Endothelial cell of umbilical vein (primary cell): Measurements from ENCODE around the gene ACIN1. TPM values are rescaled to one million over a fixed set of nuclear protein-coding genes. Genes with fewer than 3 reads are reported as not detected.
A peak's percentile ranks its signal among the peaks of the same experiment; 100 is the strongest.

Source experiments
- BruUV-seq: library from RNA; stranded (reverse); fragments of 400-500 nt; replicated peaks from 2 replicates; lab custom pipeline; 2021; lab: Mats Ljungman, UMichigan
- CTCF ChIA-PET: fragments of 300-600, 350-600 bp; sonication (Branson Sonifier 250); formaldehyde crosslinking; loops from one replicate; lab custom pipeline; 2021; ENCODE audit warnings: antibody characterized with exemption, inconsistent platforms; lab: Charles Lee
- POLR2A ChIA-PET: fragments of 300-600, 350-600 bp; sonication (Branson Sonifier 250); formaldehyde crosslinking; loops from one replicate; lab custom pipeline; 2021; ENCODE audit warnings: antibody characterized with exemption, inconsistent platforms; lab: Charles Lee
- DNase-seq: peaks from one replicate; pipeline ENCODE4 v3.0.0-alpha.2; 2011; ENCODE audit warnings: low read depth, low spot score
- FAIRE-seq: peaks from 2 replicates; lab custom pipeline; 2011; peaks lifted over from hg19 to GRCh38; lab: Jason Lieb, UNC
- H2AFZ ChIP-seq: 2 replicates; pipeline ENCODE4 v1.6.0; 2012; ENCODE audit warnings: low read depth, low read length, control low read depth, inconsistent platforms
- H3K27ac ChIP-seq: 2 replicates; pipeline ENCODE4 v1.5.1; 2011; ENCODE audit warnings: low read depth, mild to moderate bottlenecking, control low read depth, low read length, moderate library complexity; ENCODE audit not compliant: insufficient read depth
- H3K27me3 ChIP-seq, 2 experiments: 2 replicates each; pipeline versions ENCODE4 v1.6.0 to v1.6.1; 2011; ENCODE audit warnings: low read length in 2 of 2, mixed read lengths in 1 of 2; ENCODE audit not compliant: control insufficient read depth in 2 of 2, insufficient read depth in 2 of 2
- H3K36me3 ChIP-seq, 2 experiments: 2 replicates in 1 of 2; 3 replicates in 1 of 2; pipeline ENCODE4 v1.5.1; 2011; ENCODE audit warnings: low read length in 2 of 2, mild to moderate bottlenecking in 1 of 2, moderate library complexity in 1 of 2; ENCODE audit not compliant: control insufficient read depth in 2 of 2, insufficient read depth in 2 of 2; ENCODE audit errors: extremely low read depth in 1 of 2
- H3K4me1 ChIP-seq: 3 replicates; pipeline ENCODE4 v1.5.1; 2011; ENCODE audit warnings: mild to moderate bottlenecking, low read length; ENCODE audit not compliant: control insufficient read depth, insufficient read depth; ENCODE audit errors: extremely low read depth
- H3K4me2 ChIP-seq: 2 replicates; pipeline ENCODE4 v1.6.1; 2011; ENCODE audit warnings: low read length, control low read depth, mixed read lengths; ENCODE audit not compliant: insufficient read depth
- H3K4me3 ChIP-seq, 3 experiments: fragments of 200-600 bp in 1 of 3; sonication (generic), shearing (Covaris generic) in 1 of 3; replicated peaks in 1 of 3; 2 replicates each; pipeline ENCODE4 v1.5.1; 2011 to 2016; ENCODE audit warnings: control low read depth in 3 of 3, low read length in 3 of 3, mild to moderate bottlenecking in 2 of 3, inconsistent platforms in 1 of 3, low read depth in 1 of 3, moderate library complexity in 1 of 3; ENCODE audit not compliant: insufficient read depth in 1 of 3
- H3K79me2 ChIP-seq: 2 replicates; pipeline ENCODE4 v1.6.0; 2012; ENCODE audit warnings: low read length, inconsistent platforms; ENCODE audit not compliant: control insufficient read depth, insufficient read depth
- H3K9ac ChIP-seq: replicated peaks from 2 replicates; pipeline ENCODE3; 2011; ENCODE audit warnings: low read length, control low read depth; ENCODE audit not compliant: insufficient read depth; ENCODE audit errors: extremely low read depth
- H3K9me1 ChIP-seq: replicated peaks from 3 replicates; pipeline ENCODE4 v1.6.0; 2011; ENCODE audit warnings: mild to moderate bottlenecking, low read length; ENCODE audit not compliant: control insufficient read depth, insufficient read depth; ENCODE audit errors: extremely low read depth
- H3K9me3 ChIP-seq: replicated peaks from 2 replicates; pipeline ENCODE4 v1.5.1; 2012; ENCODE audit warnings: low read length, inconsistent platforms; ENCODE audit not compliant: control insufficient read depth, insufficient read depth
- H4K20me1 ChIP-seq: replicated peaks from 2 replicates; pipeline ENCODE3; 2011; ENCODE audit warnings: mild to moderate bottlenecking, low read length; ENCODE audit not compliant: control insufficient read depth, insufficient read depth; ENCODE audit errors: extremely low read depth
- EZH2 ChIP-seq: IDR thresholded peaks from 2 replicates; pipeline ENCODE4 v1.6.1; 2012; ENCODE audit warnings: borderline replicate concordance, low read depth, mild to moderate bottlenecking, moderate library complexity, low read length, inconsistent platforms; ENCODE audit not compliant: severe bottlenecking
- FOS ChIP-seq: IDR thresholded peaks from 2 replicates; pipeline ENCODE4 v1.6.1; 2011; ENCODE audit warnings: mild to moderate bottlenecking, low read length, moderate library complexity, borderline replicate concordance; ENCODE audit not compliant: insufficient read depth
- GATA2 ChIP-seq: IDR thresholded peaks from 2 replicates; pipeline ENCODE4 v1.7.0; 2011; ENCODE audit warnings: low read depth, mild to moderate bottlenecking, moderate library complexity, mixed read lengths, low read length; ENCODE audit not compliant: insufficient read length, insufficient read depth
- JUN ChIP-seq: IDR thresholded peaks from 2 replicates; pipeline ENCODE4 v1.6.1; 2011; ENCODE audit warnings: borderline replicate concordance, low read depth; ENCODE audit not compliant: insufficient read length, insufficient read depth
- MAX ChIP-seq: IDR thresholded peaks from 2 replicates; pipeline ENCODE4 v1.6.1; 2011; ENCODE audit not compliant: insufficient read depth, insufficient read length
- MYC ChIP-seq: IDR thresholded peaks from one replicate; pipeline ENCODE4 v1.6.1; 2011; ENCODE audit warnings: mild to moderate bottlenecking, low read depth, low read length
- POLR2A ChIP-seq: IDR thresholded peaks from 2 replicates; pipeline ENCODE4 v1.6.1; 2012; ENCODE audit warnings: low read depth, mild to moderate bottlenecking, control low read depth, low read length
- POLR2AphosphoS5 ChIP-seq: IDR thresholded peaks from 2 replicates; pipeline ENCODE4 v1.6.1; 2012; ENCODE audit warnings: low read depth, mild to moderate bottlenecking, control low read depth, low read length, moderate library complexity; ENCODE audit not compliant: insufficient read depth
- dilution Hi-C: fragments of 300-500 bp; cut with MboI; formaldehyde crosslinking; loops from one replicate; pipeline ENCODE4 v1.15.0; 2019; ENCODE audit warnings: low sequenced_read_pairs; ENCODE audit not compliant: extremely low pct_ligation_motif_present
- intact Hi-C: fragments of 100-400 bp; cut with micrococcal nuclease; formaldehyde crosslinking; loops from one replicate; pipeline ENCODE4 v1.10.0; 2022
- polyA plus RNA-seq, 4 experiments: library from polyadenylated mRNA; depleted of rRNA in 3 of 4; stranded (reverse) in 3 of 4; unstranded in 1 of 4; fragments of >200 nt; gene quantifications; 2 replicates each; pipeline versions ENCODE4 v1.2.1 to v1.2.3, GENCODE V29; 2011 to 2012; ENCODE audit warnings: missing spikeins in 1 of 4
- total RNA-seq: library from RNA; stranded (reverse); gene quantifications from 2 replicates; pipeline ENCODE4 v1.2.3, GENCODE V29; 2021
- TF ChIP-seq, protein P1 (sequence below), 2 donors: IDR thresholded peaks; 1 replicate in 1 of 2; 2 replicates in 1 of 2; pipeline ENCODE4 v1.5.1; 2011; ENCODE audit warnings: low read length in 2 of 2, mild to moderate bottlenecking in 2 of 2, moderate library complexity in 2 of 2, control low read depth in 1 of 2, inconsistent platforms in 1 of 2, low read depth in 1 of 2; ENCODE audit not compliant: insufficient read depth in 1 of 2; ENCODE audit errors: extremely low read depth in 1 of 2

The ACIN1 gene
- total and polyA plus RNA-seq, 2 donors (not counting 3 experiments of a cell fraction or from before 2014, with no cell fraction given), result 146 to 240 TPM

DNA sequence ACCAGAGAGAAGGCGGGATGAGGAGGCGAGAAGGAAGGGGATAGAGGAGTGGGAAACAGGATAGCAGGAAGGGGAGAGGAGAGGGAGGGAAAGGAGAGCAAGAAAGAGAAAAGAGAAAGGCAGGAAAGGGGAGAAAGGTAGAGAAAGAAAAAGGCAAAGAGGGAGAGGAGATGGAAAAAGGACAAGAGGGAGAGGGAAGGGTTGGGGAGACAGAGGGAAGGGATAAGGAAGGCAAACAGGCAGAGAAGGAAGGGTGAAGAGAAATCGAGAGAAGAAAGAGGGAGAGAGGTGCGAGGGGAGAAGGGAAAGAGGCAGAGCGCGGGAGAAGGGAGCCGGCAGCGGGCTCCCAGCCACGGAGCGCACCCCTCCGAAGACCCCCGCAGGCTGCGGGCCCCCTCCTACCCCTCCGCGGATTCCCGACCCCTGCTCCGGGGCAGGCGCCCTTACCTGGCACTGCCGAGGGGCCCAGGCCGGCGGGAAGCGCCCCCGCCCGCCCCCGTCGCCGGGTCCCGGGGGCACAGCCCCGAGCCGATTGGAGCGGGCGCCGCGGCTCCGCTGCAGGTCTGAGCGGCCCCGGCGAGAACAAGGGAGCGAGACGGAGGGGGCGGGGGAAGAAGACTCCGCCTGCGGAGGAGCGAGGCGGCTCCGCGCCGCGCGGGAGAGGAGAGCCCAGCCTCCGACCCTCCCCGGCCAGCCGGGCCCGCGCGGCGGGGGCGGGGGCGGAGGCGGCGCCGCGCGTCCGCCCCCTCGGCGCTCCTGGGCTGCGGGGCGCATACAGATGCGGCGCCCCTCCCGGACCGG, 37.8 kb downstream of the ACIN1 start, which contains the start of gene CDH24:
TSS of gene CDH24 (minus strand) at position 565 of the 801 bp plus-strand sequence. CDS start 1,787 bp downstream, outside the sequence.
- BruUV-seq, result no TSS peak
- peak within 1 kb of the TSS; percentile 45 to 62 (median 49) for H3K4me3 ChIP-seq
- peak within 1 kb of the TSS; percentile 53 for H3K9ac ChIP-seq
- H4K20me1 ChIP-seq, result no peaks in the 10 kb centered on the region
- H3K27ac ChIP-seq, result peak within 1 kb of the TSS; percentile 48
- peaks cover 2% of the 10 kb centered on the region for H3K79me2 ChIP-seq
- H3K9me3 ChIP-seq, result no peaks in the 10 kb centered on the region
- intact Hi-C loops (loop anchor here (1.0 to 10.0 kb wide), 5 partner anchors 10 to 232 kb away; partner anchors contain the start of genes MRPL52 and PRMT5), dilution Hi-C loops (no loop called here)
- POLR2A ChIA-PET, result interaction anchor here (0.7 to 1.6 kb wide), 5 partner anchors 10 to 71 kb away, joined by 3 to 13 read pairs (median 6); no protein-coding TSS in a partner anchor
- H3K9me1 ChIP-seq, result no peaks in the 10 kb centered on the region
- FAIRE-seq, result peak; percentile 83
- H3K27me3 ChIP-seq, result no peaks in the 10 kb centered on the region
- H2AFZ ChIP-seq, result peak within 1 kb of the TSS; percentile 78
- peak within 1 kb of the TSS; percentile 40 for H3K4me2 ChIP-seq
- peak; percentile 62 for DNase-seq
- peaks cover 22% of the 10 kb centered on the region for H3K4me1 ChIP-seq
- peaks cover 14 to 25% of the 10 kb centered on the region in 2 experiments for H3K36me3 ChIP-seq
- peak; percentile 70 for TF ChIP-seq POLR2AphosphoS5
- peak; percentile 65 for TF ChIP-seq POLR2A
- no peak for TF ChIP-seq MYC
- TF ChIP-seq GATA2, result no peak
- no peak for TF ChIP-seq FOS
- TF ChIP-seq, protein P1, sequence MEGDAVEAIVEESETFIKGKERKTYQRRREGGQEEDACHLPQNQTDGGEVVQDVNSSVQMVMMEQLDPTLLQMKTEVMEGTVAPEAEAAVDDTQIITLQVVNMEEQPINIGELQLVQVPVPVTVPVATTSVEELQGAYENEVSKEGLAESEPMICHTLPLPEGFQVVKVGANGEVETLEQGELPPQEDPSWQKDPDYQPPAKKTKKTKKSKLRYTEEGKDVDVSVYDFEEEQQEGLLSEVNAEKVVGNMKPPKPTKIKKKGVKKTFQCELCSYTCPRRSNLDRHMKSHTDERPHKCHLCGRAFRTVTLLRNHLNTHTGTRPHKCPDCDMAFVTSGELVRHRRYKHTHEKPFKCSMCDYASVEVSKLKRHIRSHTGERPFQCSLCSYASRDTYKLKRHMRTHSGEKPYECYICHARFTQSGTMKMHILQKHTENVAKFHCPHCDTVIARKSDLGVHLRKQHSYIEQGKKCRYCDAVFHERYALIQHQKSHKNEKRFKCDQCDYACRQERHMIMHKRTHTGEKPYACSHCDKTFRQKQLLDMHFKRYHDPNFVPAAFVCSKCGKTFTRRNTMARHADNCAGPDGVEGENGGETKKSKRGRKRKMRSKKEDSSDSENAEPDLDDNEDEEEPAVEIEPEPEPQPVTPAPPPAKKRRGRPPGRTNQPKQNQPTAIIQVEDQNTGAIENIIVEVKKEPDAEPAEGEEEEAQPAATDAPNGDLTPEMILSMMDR (IDR thresholded peaks at IDR 0.05; ENCODE audit: extremely low read depth in 1 of 2, insufficient read depth in 1 of 2, low read depth in 1 of 2, low read length in 2 of 2), result no peak
- no peak for TF ChIP-seq EZH2
- no peak for TF ChIP-seq JUN
- TF ChIP-seq MAX, result no peak
- CTCF ChIA-PET, result interaction anchor here (0.6 to 13.4 kb wide), 35 partner anchors 11 to 501 kb away, joined by 3 to 1071 read pairs (median 6); partner anchors contain the start of genes ACIN1, AJUBA, C14orf119 and PSMB11
